ENCODE results near the gene ADGRF5.

GRCh38 chr6:46891252-46891795 lies 30.4 kb downstream of the ADGRF5 start:
- TF ChIP-seq, protein P1, sequence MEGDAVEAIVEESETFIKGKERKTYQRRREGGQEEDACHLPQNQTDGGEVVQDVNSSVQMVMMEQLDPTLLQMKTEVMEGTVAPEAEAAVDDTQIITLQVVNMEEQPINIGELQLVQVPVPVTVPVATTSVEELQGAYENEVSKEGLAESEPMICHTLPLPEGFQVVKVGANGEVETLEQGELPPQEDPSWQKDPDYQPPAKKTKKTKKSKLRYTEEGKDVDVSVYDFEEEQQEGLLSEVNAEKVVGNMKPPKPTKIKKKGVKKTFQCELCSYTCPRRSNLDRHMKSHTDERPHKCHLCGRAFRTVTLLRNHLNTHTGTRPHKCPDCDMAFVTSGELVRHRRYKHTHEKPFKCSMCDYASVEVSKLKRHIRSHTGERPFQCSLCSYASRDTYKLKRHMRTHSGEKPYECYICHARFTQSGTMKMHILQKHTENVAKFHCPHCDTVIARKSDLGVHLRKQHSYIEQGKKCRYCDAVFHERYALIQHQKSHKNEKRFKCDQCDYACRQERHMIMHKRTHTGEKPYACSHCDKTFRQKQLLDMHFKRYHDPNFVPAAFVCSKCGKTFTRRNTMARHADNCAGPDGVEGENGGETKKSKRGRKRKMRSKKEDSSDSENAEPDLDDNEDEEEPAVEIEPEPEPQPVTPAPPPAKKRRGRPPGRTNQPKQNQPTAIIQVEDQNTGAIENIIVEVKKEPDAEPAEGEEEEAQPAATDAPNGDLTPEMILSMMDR (IDR thresholded peaks at IDR 0.05; ENCODE audit: low read depth, low read length), result no peak
- TF ChIP-seq EZH2phosphoT487 (IDR thresholded peaks at IDR 0.05; ENCODE audit: low read depth), result no peak
